Measurements from ENCODE around the gene DYNC1LI1. TPM values are rescaled to one million over a fixed set of nuclear protein-coding genes. Genes with fewer than 3 reads are reported as not detected.
A peak's percentile ranks its signal among the peaks of the same experiment; 100 is the strongest.

Gene DYNC1LI1
- total and polyA plus RNA-seq, 2 experiments from 2014 or later = 40.8 to 56.4 TPM

DNA sequence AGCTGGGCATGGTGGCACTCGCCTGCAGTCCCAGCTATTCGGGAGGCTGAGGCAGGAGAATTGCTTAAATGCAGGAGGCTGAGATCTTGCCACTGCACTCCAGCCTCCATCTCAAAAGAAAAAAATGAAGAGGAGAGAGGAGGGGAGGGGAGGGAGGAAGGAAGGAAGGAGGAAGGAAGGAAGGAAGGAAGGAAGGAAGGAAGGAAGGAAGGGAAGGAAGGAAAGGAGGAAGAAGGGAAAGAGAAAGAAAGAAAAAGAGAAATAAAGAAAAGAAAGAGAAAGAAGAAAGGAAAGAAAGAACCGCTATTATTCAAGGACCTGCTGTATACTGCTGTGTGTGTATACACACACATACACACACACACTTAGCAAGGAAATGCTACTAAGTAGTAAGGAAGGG is 35.6 kb upstream of the DYNC1LI1 start:
- WGBS (ENCODE audit: low lambda C conversion rate, missing lambda C conversion rate) = 92% methylated on average over 3 of the region's 3 CpGs

DNA sequence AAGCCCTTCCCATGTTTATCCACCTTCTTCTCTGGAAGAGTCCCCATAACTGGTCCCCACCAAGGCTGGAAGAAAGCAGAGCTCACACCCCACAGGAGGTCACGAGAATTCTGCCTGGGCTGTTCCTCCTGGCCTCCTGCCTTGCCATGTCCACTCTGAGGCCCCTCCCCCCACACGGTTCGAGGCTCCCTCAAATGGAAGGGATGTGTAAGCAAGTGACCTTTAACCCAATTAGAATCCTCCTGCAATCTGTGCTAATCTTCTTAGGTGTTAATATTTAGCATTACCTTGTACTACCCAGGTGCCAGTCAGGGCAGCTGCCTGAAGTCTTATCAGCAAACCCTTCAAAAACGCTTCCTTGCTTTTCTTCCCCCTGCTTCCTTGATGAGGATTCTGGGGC is 32.4 kb upstream of the DYNC1LI1 start:
- no peak for TF ChIP-seq EZH2 (IDR thresholded peaks at IDR 0.05; ENCODE audit: borderline replicate concordance)
- Histone ChIP-seq H3K36me3 (replicated peaks; ENCODE audit: insufficient read depth, low read depth) (no peaks in the 10 kb centered on the region), H3K4me2 (no peak overlapping the region), H2AFZ (no peak overlapping the region), H3K9me2 (replicated peaks; ENCODE audit: insufficient read depth) (no peaks in the 10 kb centered on the region), H3K27me3 (no peaks in the 10 kb centered on the region), H3K27ac (no peak overlapping the region), H3K9me3 (ENCODE audit: low read depth) (no peaks in the 10 kb centered on the region), H3K4me3 (no peak overlapping the region), H4K20me1 (ENCODE audit: insufficient read depth, poor library complexity, severe bottlenecking) (no peaks in the 10 kb centered on the region), H3K79me2 (no peaks in the 10 kb centered on the region), H3K4me1 (ENCODE audit: insufficient read depth) (no peaks in the 10 kb centered on the region)
- DNase-seq (ENCODE audit: low spot score) = peak; percentile 35
- WGBS (ENCODE audit: low lambda C conversion rate, missing lambda C conversion rate) = 33% methylated on average over 4 of the region's 4 CpGs

More for the DNA sequence above, 35.6 kb upstream of the DYNC1LI1 start:
- Histone ChIP-seq H3K79me2 (no peaks in the 10 kb centered on the region), H3K4me1 (ENCODE audit: insufficient read depth) (no peaks in the 10 kb centered on the region), H3K9me3 (ENCODE audit: low read depth) (no peaks in the 10 kb centered on the region), H3K4me2 (no peak overlapping the region), H3K27me3 (no peaks in the 10 kb centered on the region), H3K9me2 (replicated peaks; ENCODE audit: insufficient read depth) (no peaks in the 10 kb centered on the region), H4K20me1 (ENCODE audit: insufficient read depth, poor library complexity, severe bottlenecking) (no peaks in the 10 kb centered on the region), H2AFZ (no peak overlapping the region), H3K4me3 (no peak overlapping the region), H3K36me3 (replicated peaks; ENCODE audit: insufficient read depth, low read depth) (no peaks in the 10 kb centered on the region), H3K27ac (no peak overlapping the region)
- TF ChIP-seq EZH2phosphoT487 (IDR thresholded peaks at IDR 0.05; ENCODE audit: low read depth, severe bottlenecking, unreplicated experiment) (no peak), EZH2 (IDR thresholded peaks at IDR 0.05; ENCODE audit: borderline replicate concordance) (no peak), CTCF (IDR thresholded peaks at IDR 0.05; ENCODE audit: poor library complexity) (no peak)
- no peak for DNase-seq (ENCODE audit: low spot score)

DNA sequence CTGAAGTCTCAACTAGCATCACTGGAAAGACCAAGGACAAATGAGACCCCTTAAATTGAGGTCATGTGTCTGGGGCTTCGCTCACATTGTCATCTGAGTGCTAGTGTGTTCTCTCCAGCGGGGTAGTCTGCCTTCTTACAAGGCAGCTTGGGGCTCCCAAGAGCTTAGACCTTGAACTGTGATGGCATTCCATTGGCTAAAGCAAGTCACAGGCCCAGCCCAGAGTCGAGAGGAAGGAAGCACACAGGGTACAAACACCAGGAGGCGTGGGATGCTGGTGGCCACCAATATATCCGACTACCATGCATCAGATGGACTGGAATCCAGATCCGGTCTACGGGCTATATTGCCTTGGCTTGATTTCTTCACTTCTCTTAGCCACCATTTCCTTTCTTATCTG is 31.5 kb upstream of the DYNC1LI1 start:
- Histone ChIP-seq H3K36me3 (replicated peaks; ENCODE audit: insufficient read depth, low read depth) (no peaks in the 10 kb centered on the region), H3K79me2 (no peaks in the 10 kb centered on the region), H2AFZ (no peak overlapping the region), H3K4me2 (no peak overlapping the region), H3K9me2 (replicated peaks; ENCODE audit: insufficient read depth) (no peaks in the 10 kb centered on the region), H4K20me1 (ENCODE audit: insufficient read depth, poor library complexity, severe bottlenecking) (no peaks in the 10 kb centered on the region), H3K4me3 (no peak overlapping the region), H3K27me3 (no peaks in the 10 kb centered on the region), H3K4me1 (ENCODE audit: insufficient read depth) (no peaks in the 10 kb centered on the region), H3K27ac (no peak overlapping the region), H3K9me3 (ENCODE audit: low read depth) (no peaks in the 10 kb centered on the region)
- 97% methylated on average over 7 of the region's 7 CpGs for WGBS (ENCODE audit: low lambda C conversion rate, missing lambda C conversion rate)
- DNase-seq (ENCODE audit: low spot score) = no peak
- TF ChIP-seq EZH2 (IDR thresholded peaks at IDR 0.05; ENCODE audit: borderline replicate concordance) (no peak), CTCF (IDR thresholded peaks at IDR 0.05; ENCODE audit: poor library complexity) (no peak), EZH2phosphoT487 (IDR thresholded peaks at IDR 0.05; ENCODE audit: low read depth, severe bottlenecking, unreplicated experiment) (no peak)

DNA sequence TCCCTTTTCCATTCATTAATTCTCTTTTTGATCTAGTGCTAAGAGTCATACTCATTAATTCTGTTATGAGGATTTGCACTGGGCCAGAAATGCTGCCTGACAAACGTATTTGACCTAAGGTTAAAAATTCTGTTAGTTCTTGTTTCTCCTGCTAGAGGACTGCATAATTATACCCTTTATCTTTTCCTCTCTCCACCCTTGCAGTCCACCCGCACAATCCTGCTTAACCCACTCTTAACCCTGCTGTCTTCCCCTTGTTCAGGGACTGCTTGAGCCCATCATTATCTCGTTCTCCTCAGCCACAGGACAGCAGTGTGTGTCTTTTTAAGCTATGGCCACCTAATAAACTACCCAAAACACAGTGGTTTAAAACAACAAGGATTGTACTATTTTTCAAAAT is 31.1 kb upstream of the DYNC1LI1 start:
- Histone ChIP-seq H3K4me1 (ENCODE audit: insufficient read depth) (no peaks in the 10 kb centered on the region), H3K27ac (no peak overlapping the region)
- no peak for TF ChIP-seq CTCF (IDR thresholded peaks at IDR 0.05; ENCODE audit: poor library complexity)
- no peak for TF ChIP-seq EZH2 (IDR thresholded peaks at IDR 0.05; ENCODE audit: borderline replicate concordance)
- TF ChIP-seq EZH2phosphoT487 (IDR thresholded peaks at IDR 0.05; ENCODE audit: low read depth, severe bottlenecking, unreplicated experiment) = no peak

More for the DNA sequence above, 31.1 kb upstream of the DYNC1LI1 start:
- Histone ChIP-seq H3K79me2 (no peaks in the 10 kb centered on the region), H3K27me3 (no peaks in the 10 kb centered on the region), H3K4me3 (no peak overlapping the region), H3K9me3 (ENCODE audit: low read depth) (no peaks in the 10 kb centered on the region), H3K36me3 (replicated peaks; ENCODE audit: insufficient read depth, low read depth) (no peaks in the 10 kb centered on the region), H3K9me2 (replicated peaks; ENCODE audit: insufficient read depth) (no peaks in the 10 kb centered on the region), H2AFZ (no peak overlapping the region), H4K20me1 (ENCODE audit: insufficient read depth, poor library complexity, severe bottlenecking) (no peaks in the 10 kb centered on the region), H3K4me2 (no peak overlapping the region)
- no peak for DNase-seq (ENCODE audit: low spot score)
- 26% methylated on average over 3 of the region's 3 CpGs for WGBS (ENCODE audit: low lambda C conversion rate, missing lambda C conversion rate)

Data from hepatocyte (in vitro differentiated cells).